Neural crest cell (in vitro differentiated cells): ENCODE results near the gene CEMIP. TPM values are rescaled to one million over a fixed set of nuclear protein-coding genes. Genes with fewer than 3 reads are reported as not detected.

Experiments
- DNase-seq: peaks from one replicate; pipeline ENCODE4 v3.0.0; 2021; ENCODE audit warnings: low read depth, mixed read lengths, low spot score
- H3K27ac Mint-ChIP-seq: one replicate; pipeline ENCODE4 v1.8.0; 2021; ENCODE audit warnings: mild to moderate bottlenecking, mixed read lengths; ENCODE audit not compliant: unreplicated experiment
- H3K27me3 Mint-ChIP-seq: 2 replicates; pipeline ENCODE4 v1.8.0; 2021; ENCODE audit warnings: low read depth, mild to moderate bottlenecking, mixed read lengths
- H3K36me3 Mint-ChIP-seq: 2 replicates; pipeline ENCODE4 v1.8.0; 2021; ENCODE audit warnings: low read depth, mild to moderate bottlenecking, mixed read lengths
- H3K4me1 Mint-ChIP-seq: 2 replicates; pipeline ENCODE4 v1.8.0; 2021; ENCODE audit warnings: mixed read lengths
- H3K4me3 Mint-ChIP-seq: one replicate; pipeline ENCODE4 v1.8.0; 2021; ENCODE audit warnings: mild to moderate bottlenecking, mixed read lengths
- H3K9me3 Mint-ChIP-seq: 2 replicates; pipeline ENCODE4 v1.8.0; 2021; ENCODE audit warnings: mixed read lengths
- CTCF ChIP-seq: fragments of 200-600 bp; sonication (generic); conservative IDR thresholded peaks from 2 replicates; pipeline ENCODE4 v1.5.0; 2021; ENCODE audit warnings: antibody characterized with exemption, mild to moderate bottlenecking
- total RNA-seq: library from RNA; stranded (reverse); gene quantifications from 2 replicates; pipeline ENCODE4 v1.2.1, GENCODE V29; 2021

The CEMIP gene
- total RNA-seq, 1 donor from 2014 or later = 0.33 TPM

DNA sequence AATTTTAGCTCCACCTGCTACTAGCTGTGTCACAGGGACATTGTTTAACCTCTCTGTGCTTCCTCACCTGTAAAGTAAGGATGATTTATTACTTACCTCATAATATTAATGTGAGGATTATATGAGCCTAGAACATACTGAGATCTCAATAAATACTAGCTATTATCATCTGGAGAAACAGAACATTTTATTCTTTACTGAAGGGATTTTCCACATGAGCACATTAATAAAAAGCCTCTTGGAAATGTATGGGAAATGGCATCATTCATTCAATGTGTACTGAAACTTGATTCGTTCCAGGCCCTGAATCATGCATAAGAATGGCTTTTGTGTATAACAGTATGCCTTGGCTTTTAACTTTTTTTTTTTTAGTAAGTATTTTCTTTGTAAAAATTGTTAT is 11.0 kb upstream of the CEMIP start:
- DNase-seq = no peak
- Mint-ChIP-seq H3K9me3 (peaks cover 3% of the 10 kb centered on the region), H3K36me3 (no peaks in the 10 kb centered on the region), H3K4me3 (no peak overlapping the region), H3K27me3 (no peaks in the 10 kb centered on the region), H3K27ac (no peak overlapping the region), H3K4me1 (no peaks in the 10 kb centered on the region)
- TF ChIP-seq CTCF = no peak

DNA sequence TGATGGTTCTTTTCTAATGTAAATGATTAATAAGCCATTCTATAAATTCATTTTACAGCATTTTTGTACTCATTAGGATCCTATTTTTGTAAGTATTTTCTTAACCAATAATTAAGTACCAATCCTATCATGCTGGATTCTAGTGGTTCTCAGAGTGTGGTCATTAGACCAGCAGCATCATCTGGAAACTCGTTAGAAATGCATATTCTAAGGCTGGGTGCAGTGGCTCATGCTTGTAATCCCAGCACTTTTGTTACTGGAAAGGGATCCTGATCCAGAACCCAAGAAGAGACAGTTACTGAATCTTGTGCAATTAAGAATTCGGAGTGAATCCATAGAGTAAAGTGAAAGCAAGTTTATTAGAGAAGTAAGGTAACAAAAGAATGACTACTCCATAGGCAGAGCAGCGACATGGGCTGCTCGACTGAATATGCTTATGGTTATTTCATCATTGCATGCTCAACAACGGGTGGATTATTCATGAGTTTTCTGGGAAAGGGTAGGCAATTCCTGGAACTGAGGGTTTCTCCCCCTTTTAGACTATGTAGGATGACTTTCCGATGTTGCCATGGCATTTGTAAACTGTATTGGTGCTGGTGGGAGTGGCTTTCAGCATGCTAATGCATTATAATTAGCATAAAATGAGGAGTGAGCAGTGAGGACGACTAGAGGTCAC is 9.9 kb upstream of the CEMIP start:
- Mint-ChIP-seq H3K27ac (no peak overlapping the region), H3K4me1 (no peaks in the 10 kb centered on the region), H3K27me3 (no peaks in the 10 kb centered on the region), H3K9me3 (peaks cover 3% of the 10 kb centered on the region), H3K36me3 (no peaks in the 10 kb centered on the region), H3K4me3 (no peak overlapping the region)
- DNase-seq = no peak
- no peak for TF ChIP-seq CTCF

- no peak overlapping the region for H3K27ac Mint-ChIP-seq
- DNase-seq = no peak
These were observed 9.1 kb upstream of the CEMIP start for GRCh38 chr15:80769829-80770705.

DNA sequence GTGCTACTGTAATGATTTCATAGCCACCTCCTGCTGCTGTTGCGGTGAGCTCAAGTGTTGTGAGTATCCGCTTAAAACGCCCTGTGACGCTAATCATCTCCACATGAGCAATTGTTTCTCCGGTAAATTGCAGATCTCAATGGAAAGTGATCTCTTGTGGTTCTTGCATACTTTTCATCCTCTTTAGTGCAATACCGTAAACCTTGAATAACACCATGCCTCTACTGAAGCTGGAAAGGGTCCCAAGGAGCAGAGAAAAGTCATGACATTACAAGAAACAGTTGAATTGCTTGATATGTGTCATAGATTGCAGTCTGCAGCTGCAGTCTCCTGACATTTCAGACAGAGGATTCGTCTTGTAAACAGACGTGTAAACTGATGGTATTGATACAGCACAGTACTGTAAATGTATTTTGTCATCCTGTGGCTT is 6.0 kb upstream of the CEMIP start:
- Mint-ChIP-seq H3K27ac (no peak overlapping the region), H3K36me3 (no peaks in the 10 kb centered on the region), H3K9me3 (peaks cover 3% of the 10 kb centered on the region), H3K4me1 (no peaks in the 10 kb centered on the region), H3K27me3 (peaks cover 17% of the 10 kb centered on the region), H3K4me3 (no peak overlapping the region)
- DNase-seq = no peak
- TF ChIP-seq CTCF = no peak

More at GRCh38 chr15:80769829-80770705, 9.1 kb upstream of the CEMIP start:
- no peaks in the 10 kb centered on the region for H3K36me3 Mint-ChIP-seq
- peaks cover 3% of the 10 kb centered on the region for H3K9me3 Mint-ChIP-seq
- no peak for TF ChIP-seq CTCF
- no peaks in the 10 kb centered on the region for H3K4me1 Mint-ChIP-seq
- no peak overlapping the region for H3K4me3 Mint-ChIP-seq
- H3K27me3 Mint-ChIP-seq = no peaks in the 10 kb centered on the region

GRCh38 chr15:80773792-80774352 is 5.3 kb upstream of the CEMIP start:
- H3K36me3 Mint-ChIP-seq = no peaks in the 10 kb centered on the region
- DNase-seq = no peak
- TF ChIP-seq CTCF = no peak
- H3K27me3 Mint-ChIP-seq = peaks cover 24% of the 10 kb centered on the region
- peaks cover 3% of the 10 kb centered on the region for H3K9me3 Mint-ChIP-seq
- H3K4me1 Mint-ChIP-seq = no peaks in the 10 kb centered on the region
- no peak overlapping the region for H3K27ac Mint-ChIP-seq
- H3K4me3 Mint-ChIP-seq = no peak overlapping the region
